ENCODE data around the gene GRIK3.

DNA sequence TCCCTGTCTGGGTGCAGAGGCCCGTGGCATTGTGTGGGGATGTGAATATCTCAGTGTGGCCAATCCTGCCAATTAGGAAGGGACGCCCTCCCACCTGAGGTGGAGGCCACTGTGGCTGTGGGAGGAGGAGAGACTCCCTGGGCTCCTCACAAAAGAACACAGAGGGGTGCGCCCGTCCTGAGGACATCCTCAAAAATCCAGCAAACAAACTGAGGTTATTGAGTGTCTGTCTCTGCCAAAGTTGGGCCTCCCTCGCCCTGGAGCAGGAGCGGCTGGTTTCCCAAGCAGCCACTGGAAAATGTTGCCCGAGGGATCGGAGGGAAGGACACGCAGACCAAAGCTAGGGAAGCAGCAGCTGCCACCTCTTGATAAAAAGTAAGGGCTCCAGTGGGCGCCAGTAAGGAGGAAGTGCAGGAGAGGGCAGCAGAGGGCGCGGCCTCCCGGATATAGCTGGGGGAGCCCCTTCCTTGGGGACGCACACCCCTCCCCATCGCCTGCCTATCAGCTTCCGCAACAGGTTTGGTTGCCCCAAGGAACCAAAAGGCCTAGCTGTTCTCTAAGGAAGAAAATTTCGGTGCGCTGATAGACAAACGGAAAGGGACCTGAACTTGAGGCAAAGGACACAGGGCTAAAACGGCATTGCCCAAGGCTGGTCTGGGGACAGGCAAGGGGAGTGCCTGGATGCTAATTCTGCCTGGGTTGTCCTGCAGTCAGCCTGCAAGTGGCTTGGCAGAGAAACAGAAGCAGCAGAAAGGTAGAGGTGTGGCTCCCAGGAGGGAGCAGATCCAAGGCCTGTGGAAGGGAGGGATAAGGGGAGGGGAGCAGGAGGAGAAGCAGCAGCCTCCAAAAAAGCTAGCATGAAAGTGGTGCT, 1.7 kb upstream of the GRIK3 start:
- TF ChIP-seq, protein P1, sequence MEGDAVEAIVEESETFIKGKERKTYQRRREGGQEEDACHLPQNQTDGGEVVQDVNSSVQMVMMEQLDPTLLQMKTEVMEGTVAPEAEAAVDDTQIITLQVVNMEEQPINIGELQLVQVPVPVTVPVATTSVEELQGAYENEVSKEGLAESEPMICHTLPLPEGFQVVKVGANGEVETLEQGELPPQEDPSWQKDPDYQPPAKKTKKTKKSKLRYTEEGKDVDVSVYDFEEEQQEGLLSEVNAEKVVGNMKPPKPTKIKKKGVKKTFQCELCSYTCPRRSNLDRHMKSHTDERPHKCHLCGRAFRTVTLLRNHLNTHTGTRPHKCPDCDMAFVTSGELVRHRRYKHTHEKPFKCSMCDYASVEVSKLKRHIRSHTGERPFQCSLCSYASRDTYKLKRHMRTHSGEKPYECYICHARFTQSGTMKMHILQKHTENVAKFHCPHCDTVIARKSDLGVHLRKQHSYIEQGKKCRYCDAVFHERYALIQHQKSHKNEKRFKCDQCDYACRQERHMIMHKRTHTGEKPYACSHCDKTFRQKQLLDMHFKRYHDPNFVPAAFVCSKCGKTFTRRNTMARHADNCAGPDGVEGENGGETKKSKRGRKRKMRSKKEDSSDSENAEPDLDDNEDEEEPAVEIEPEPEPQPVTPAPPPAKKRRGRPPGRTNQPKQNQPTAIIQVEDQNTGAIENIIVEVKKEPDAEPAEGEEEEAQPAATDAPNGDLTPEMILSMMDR (conservative IDR thresholded peaks at IDR 0.05; ENCODE audit: low read length): peak; percentile 54
- TF ChIP-seq EZH2phosphoT487 (IDR thresholded peaks at IDR 0.05; ENCODE audit: borderline replicate concordance, low read depth, low read length): no peak

Data from OCI-LY7 (cell line).